ENCODE results near the gene ZMPSTE24. TPM values are rescaled to one million over a fixed set of nuclear protein-coding genes. Genes with fewer than 3 reads are reported as not detected.

ZMPSTE24 gene
- total RNA-seq, 1 donor from 2014 or later = 40.4 TPM

GRCh38 chr1:40310983-40311642 lies 53.1 kb downstream of the ZMPSTE24 start:
- no peaks in the 10 kb centered on the region for H3K9me3 Mint-ChIP-seq (ENCODE audit: low read depth)
- H3K4me3 Mint-ChIP-seq (ENCODE audit: low read depth) = no peak overlapping the region
- peaks cover 9% of the 10 kb centered on the region for H3K27me3 Mint-ChIP-seq
- H3K27ac Mint-ChIP-seq = no peak overlapping the region
- no peak for DNase-seq (ENCODE audit: low spot score, unreplicated experiment)
- peaks cover 1% of the 10 kb centered on the region for H3K36me3 Mint-ChIP-seq (ENCODE audit: insufficient read depth)
- TF ChIP-seq, protein P1, sequence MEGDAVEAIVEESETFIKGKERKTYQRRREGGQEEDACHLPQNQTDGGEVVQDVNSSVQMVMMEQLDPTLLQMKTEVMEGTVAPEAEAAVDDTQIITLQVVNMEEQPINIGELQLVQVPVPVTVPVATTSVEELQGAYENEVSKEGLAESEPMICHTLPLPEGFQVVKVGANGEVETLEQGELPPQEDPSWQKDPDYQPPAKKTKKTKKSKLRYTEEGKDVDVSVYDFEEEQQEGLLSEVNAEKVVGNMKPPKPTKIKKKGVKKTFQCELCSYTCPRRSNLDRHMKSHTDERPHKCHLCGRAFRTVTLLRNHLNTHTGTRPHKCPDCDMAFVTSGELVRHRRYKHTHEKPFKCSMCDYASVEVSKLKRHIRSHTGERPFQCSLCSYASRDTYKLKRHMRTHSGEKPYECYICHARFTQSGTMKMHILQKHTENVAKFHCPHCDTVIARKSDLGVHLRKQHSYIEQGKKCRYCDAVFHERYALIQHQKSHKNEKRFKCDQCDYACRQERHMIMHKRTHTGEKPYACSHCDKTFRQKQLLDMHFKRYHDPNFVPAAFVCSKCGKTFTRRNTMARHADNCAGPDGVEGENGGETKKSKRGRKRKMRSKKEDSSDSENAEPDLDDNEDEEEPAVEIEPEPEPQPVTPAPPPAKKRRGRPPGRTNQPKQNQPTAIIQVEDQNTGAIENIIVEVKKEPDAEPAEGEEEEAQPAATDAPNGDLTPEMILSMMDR (IDR thresholded peaks at IDR 0.05; ENCODE audit: unreplicated experiment) = no peak
- H3K4me1 Mint-ChIP-seq (ENCODE audit: low read depth) = peaks cover 11% of the 10 kb centered on the region

DNA sequence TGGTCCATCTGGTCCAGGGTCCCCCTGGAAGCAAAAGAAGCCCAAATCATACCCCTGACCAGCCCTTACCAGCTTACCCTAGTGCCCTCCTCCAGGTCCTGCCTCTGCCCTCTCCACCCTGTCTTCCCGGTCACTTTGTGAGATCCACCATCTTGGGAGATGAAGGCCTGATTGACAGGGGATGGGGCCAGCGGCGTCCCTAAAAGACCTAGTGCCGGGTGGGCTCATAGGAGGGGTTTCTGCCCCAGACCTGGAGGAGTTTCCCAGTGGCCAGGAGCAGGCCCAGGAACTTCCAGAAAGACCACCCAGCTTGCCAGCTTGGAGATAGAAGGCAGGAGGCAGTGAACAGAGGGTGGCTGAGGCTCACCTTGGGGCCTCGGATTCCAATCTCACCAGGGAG lies 53.7 kb downstream of the ZMPSTE24 start:
- TF ChIP-seq, protein P1 (IDR thresholded peaks at IDR 0.05; ENCODE audit: unreplicated experiment) = no peak
- Mint-ChIP-seq H3K4me3 (ENCODE audit: low read depth) (no peak overlapping the region), H3K4me1 (ENCODE audit: low read depth) (peaks cover 7% of the 10 kb centered on the region)

GRCh38 chr1:40312238-40313205 lies 54.5 kb downstream of the ZMPSTE24 start:
- H3K36me3 Mint-ChIP-seq (ENCODE audit: insufficient read depth) = no peaks in the 10 kb centered on the region
- TF ChIP-seq, protein P1 (IDR thresholded peaks at IDR 0.05; ENCODE audit: unreplicated experiment) = no peak
- H3K4me3 Mint-ChIP-seq (ENCODE audit: low read depth) = no peak overlapping the region
- H3K27me3 Mint-ChIP-seq = peaks cover 13% of the 10 kb centered on the region
- no peak overlapping the region for H3K27ac Mint-ChIP-seq
- H3K9me3 Mint-ChIP-seq (ENCODE audit: low read depth) = no peaks in the 10 kb centered on the region
- no peak for DNase-seq (ENCODE audit: low spot score, unreplicated experiment)
- H3K4me1 Mint-ChIP-seq (ENCODE audit: low read depth) = peaks cover 8% of the 10 kb centered on the region

More for the DNA sequence above, 53.7 kb downstream of the ZMPSTE24 start:
- Mint-ChIP-seq H3K27me3 (peaks cover 11% of the 10 kb centered on the region), H3K36me3 (ENCODE audit: insufficient read depth) (no peaks in the 10 kb centered on the region), H3K27ac (no peak overlapping the region), H3K9me3 (ENCODE audit: low read depth) (no peaks in the 10 kb centered on the region)
- DNase-seq (ENCODE audit: low spot score, unreplicated experiment) = no peak

DNA sequence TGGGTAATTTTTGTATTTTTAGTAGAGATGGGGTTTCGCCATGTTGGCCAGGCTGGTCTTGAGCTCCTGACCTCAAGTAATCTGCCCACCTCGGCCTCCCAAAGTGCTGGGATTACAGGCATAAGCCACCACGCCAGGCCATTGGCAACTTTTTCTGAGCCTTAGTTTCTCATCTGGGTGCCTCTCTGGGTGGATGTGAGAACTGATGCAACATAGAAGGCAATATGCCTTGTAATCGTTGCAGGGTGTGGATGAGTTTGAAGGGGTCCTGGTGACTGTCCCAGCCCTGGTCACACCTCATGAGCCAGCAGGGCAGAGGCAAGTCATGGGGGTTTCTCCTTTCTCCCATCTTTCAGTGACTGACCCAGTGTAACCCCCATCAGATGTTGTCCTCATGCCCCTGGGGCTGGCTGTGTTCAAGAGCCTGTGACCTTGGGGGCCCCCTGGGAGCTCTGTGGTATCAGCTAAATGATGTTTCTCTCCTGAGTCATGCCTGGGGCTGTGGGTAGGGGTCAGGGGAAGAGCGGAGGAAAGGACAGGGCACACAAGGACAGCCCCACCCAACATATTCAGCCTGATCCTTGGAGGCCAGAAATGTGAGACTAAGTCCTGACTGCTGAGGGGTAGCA lies 55.4 kb downstream of the ZMPSTE24 start:
- Mint-ChIP-seq H3K27ac (no peak overlapping the region), H3K9me3 (ENCODE audit: low read depth) (no peaks in the 10 kb centered on the region), H3K27me3 (peaks cover 19% of the 10 kb centered on the region), H3K4me1 (ENCODE audit: low read depth) (peaks cover 12% of the 10 kb centered on the region), H3K4me3 (ENCODE audit: low read depth) (no peak overlapping the region), H3K36me3 (ENCODE audit: insufficient read depth) (no peaks in the 10 kb centered on the region)
- TF ChIP-seq, protein P1 (IDR thresholded peaks at IDR 0.05; ENCODE audit: unreplicated experiment) = no peak
- DNase-seq (ENCODE audit: low spot score, unreplicated experiment) = no peak
